Measurements from ENCODE around the gene PAM.
"Not testable (repeated sequence)": the region's sequence is repeated elsewhere in the genome, so short reads cannot be mapped to it uniquely, and the experiment has no call there.

Gene PAM

DNA sequence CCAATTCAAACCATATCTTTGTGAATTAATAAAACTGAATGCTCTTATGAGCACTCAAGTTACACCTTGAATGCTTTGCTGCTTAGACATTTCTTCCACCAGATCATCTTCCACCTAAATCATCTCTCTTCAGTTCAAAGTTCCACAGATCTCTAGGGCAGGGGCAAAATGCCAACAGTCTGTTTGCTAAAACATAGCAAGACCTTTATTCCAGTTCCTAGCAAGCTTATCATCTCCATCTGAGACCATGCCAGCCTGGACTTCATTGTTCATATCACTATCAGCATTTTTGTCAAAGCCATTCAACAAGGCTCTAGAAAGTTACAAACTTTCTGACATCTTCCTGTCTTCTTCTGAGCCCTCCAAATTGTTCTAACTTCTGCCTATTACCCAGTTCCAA lies 245.0 kb downstream of the PAM start:
- no peak for DNase-seq (ENCODE audit: low read depth in 2 of 2)

DNA sequence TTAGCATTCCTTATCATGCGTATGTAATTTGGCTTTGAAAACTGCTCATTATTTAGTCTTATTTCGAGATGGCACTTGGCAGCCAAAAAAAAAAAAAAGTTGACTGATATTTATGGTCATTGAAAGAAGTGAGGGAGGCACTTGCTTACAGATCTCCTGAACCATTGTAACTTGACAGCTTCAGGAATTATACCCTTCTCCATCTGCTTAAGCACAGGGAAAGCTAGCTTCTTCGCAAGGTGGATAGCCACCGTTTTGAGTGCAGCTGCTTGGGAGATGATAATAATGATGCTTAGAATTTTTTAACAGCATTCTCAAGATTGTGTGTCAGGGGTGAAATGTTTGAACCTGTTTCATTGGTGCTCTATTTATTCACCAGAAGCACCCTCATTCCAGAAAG lies 248.8 kb downstream of the PAM start:
- no peak for DNase-seq (ENCODE audit: low read depth in 2 of 2)

DNA sequence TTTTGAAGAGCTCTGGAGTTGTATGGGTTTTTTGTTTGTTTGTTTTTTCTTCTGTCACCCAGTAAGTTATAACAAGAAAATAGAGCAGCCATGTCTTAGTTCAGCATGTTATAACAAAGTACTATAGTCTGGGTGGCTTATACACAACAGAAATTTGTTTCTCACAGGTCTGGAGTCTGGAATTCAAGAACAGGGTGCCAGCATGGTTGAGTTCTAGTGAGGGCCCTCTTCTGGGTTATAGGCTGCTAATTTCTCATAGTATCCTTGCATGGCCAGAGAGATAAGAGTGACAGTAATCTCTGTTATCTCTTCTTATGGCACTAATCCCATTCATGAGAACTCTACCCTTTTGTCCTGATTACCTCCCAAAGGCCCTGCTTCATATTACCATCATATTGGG lies 250.2 kb downstream of the PAM start:
- no peak for DNase-seq (ENCODE audit: low read depth in 2 of 2)

DNA sequence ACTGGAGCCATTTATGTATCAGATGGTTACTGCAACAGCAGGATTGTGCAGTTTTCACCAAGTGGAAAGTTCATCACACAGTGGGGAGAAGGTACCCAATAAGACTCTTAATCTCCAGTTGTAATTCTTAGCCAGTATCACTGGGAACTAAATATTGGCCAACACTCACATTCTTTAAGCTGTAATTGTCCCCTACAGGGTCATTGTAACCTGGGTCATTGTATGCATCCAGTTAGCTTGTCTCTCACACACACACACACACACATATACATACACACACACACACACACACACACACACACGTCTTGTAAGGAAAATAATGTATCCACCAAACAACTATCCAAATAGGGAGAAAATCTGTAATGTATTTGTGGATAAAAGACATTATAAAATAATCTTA lies 251.8 kb downstream of the PAM start:
- no peak for DNase-seq (ENCODE audit: low read depth in 2 of 2)

DNA sequence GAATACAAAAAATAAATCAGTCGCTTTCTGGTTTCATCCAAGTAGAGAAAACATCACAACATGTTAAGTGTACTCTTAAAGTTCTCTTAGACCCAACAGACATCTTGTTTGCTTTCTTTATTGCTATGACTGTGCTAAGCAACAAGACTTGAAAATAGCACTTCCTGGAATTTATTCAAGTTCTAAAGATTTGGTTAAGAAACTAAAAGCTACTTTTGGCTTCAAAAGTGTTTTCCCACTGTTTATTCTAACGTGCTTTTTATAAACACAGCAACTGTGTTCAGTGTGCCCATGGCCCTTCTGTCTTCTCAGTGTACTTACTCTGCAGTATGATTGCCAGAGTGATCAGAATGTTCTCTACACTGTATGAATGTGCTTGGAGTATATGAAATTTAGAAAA lies 255.1 kb downstream of the PAM start:
- DNase-seq (ENCODE audit: low read depth in 2 of 2), result no peak

DNA sequence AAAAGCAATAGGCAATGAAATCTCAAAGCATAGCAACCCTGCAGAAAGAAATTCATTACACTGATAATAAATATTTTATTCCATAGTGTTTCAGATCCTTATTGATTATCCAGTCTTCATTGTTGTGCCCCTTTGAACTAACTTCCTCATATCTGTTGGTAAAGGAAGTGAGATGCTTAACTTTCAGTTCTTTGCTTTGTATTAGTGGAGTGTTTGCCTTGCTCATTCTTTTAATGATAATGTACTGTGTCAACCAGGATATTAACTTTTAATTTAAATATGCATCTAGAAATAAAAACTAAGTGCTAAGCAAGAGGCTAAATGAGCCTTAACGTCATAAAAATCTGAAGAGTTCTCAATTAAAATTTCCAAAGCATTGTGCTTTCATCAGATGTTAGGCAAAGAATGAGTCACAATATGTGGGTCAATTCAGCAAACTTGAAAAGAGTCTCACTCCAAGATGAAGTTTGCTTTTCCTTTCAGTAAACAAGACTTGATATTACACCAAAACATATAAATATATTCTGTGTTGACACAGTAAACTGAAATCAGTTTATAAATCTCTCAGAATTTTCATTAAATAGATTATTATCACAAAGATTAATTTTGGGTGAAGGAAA lies 258.9 kb downstream of the PAM start:
- DNase-seq (ENCODE audit: low read depth in 2 of 2), result no peak

DNA sequence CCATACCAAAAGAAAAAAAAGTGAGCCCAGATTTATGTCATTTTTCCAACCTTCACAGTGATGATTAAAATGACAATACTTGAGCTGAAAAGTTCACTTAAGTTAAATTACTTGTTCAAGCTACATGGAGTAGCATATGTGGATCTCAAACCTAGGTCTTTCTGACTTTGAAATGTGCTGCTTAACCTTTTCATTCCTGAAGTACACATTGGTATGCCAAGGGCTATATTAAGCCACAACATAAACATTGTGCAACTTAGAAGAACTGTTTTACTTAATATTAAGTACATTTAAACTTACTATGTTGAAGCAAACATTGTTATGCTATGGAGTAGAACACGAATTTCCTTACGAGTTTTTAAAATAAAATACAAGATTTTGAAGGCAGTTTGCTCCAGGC lies 259.9 kb downstream of the PAM start:
- DNase-seq (ENCODE audit: low read depth in 2 of 2), result no peak

DNA sequence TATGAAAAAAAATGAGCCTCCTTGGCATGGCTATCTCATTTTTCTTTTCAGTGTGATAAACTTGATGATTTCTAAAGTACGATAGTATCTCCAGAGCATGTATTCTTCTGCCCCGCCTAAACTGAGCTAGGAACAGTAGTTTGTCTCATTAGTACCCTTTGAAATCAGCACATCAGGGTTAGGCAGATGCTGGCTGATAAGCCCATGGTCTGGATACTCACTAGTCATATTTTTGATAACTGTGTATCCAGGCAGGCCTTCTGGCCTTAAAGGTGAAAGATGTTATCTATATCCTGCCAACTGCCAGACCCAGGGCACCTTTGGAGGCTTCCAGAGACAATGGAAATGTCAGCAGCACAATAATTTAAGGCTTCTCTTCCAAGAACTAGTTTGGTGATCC lies 261.1 kb downstream of the PAM start:
- DNase-seq (ENCODE audit: low read depth in 2 of 2), result no peak

DNA sequence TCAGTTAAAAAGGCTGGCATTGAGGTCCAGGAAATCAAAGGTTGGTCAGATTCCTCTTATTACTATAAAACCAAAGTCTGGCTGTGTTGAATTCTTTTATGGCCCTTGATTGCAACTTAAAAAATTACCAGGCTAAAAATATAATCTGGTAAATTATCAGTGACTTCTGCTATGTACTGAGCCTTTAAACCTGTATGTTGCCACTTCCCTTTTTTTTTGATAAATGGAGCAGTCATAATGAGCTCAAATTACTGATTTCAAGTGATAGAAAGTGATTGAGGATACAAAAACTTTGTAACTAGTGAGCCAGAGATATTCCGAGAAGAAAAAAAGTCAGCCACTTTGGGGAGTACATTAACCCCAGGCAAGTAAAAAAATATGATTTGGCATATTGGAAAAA lies 264.7 kb downstream of the PAM start:
- DNase-seq (ENCODE audit: low read depth in 2 of 2), result no peak

DNA sequence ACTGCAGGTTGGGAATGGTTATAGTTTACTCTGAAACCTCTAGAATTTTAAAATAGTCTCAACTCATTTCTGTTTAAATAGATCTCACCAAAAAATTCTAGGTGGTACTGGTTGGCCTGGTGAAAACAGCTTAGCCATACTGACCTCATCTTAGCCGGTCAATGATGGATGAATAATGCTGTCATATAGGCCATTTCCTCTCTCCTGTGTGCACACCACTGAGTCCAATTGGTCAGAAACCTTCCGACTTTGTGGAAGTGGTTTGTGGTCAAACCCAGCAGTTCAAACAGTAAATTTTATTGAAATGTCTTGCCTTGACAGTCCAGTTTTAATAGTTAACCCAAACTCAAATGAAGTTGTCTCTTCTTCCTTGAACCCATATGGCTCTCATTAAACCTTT lies 266.2 kb downstream of the PAM start:
- DNase-seq (ENCODE audit: low read depth in 2 of 2), result no peak

DNA sequence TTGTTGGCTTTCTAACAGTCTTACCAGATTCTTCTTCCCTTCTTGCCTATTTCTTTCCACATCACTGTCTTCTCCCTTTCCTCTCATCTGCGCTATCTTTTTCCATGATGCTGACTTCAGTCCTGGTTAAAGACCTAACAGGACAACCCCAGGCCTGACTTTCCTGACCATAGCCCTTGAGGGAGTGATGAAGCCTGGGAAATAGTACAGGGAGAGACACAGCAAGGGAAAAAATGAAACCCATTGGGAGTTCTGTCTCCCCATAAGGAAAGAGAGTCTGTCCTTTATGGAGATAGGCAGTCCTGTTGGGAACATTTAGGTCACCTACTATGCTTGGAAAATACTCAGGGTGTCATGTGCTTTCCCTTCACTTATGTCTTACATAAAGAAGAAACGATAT lies 272.2 kb downstream of the PAM start:
- no peak for DNase-seq (ENCODE audit: low read depth in 2 of 2)

DNA sequence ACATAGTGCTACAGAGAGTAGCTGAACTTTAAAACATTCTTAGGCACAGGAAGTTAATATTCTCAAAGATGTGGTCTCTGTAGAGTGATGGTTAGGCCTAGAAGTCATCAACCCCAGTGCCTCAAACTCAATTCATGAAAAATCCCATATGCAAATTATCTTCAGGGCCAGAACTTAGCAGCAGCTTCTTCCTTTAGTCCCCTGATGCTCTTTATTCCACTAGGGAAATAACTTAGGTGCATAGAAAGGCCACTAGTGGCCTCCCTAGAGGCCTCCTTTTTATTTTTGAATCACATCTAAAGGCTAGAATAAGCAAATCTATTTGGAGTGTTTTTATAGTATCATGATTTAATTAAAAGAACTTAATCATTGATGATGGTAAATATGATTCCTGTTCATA lies 276.5 kb downstream of the PAM start:
- DNase-seq (ENCODE audit: low read depth in 2 of 2), result no peak

DNA sequence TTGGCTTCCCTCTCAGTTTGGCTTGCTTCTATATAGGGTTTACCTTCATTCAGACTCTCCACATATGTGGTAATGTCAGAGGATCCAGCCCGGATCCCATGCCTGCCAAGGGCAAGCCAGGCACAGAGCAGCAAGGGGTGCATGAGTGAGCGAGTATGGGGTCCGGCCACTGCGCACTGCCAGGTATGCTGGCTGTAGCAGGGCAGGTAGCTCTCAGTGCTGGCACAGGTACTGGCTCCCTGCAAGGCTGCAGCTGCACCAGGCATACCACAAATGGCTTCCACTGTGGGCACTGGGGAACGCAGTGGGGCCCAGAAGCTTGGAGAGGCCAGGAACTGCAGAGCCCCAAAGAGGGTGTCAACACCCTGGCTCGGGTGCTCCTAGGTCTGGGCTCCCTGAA lies 278.6 kb downstream of the PAM start:
- DNase-seq (ENCODE audit: low read depth in 2 of 2), result no peak

DNA sequence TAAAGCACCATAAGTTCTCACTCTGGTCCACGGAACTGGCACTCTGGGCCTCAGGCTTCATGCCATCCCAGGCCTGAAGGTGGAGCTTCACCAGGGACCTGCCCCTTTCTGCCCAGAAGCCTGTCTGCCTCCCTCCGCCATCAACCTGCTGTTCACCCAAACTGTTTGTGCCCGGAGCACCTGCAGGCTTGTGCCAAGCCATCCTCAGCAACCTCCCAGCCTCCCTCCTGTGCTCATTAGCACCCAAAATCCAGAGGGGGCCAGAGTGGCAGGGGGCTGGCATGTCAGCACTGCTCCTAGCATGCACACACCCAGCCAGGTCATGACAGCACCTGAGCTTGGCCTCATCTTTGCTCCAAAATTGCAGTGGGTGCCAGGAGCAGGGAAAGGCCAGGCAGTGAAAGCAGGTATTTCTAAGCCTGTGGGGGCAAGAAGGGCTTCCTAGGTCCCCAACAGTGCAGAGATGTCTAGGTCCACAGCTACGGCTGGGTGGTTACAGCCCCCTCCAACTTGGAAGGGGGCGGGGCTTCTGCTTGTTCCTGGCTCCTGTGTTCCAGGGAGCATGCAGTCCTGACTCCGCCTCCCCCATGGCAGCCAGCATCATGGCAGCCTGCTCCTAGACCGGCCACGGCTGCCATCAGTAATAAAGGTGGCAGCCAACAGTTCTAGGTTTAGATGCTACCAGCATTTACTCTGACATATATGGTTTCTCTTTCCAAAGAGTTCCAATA lies 279.7 kb downstream of the PAM start:
- DNase-seq (ENCODE audit: low read depth in 2 of 2), result no peak

DNA sequence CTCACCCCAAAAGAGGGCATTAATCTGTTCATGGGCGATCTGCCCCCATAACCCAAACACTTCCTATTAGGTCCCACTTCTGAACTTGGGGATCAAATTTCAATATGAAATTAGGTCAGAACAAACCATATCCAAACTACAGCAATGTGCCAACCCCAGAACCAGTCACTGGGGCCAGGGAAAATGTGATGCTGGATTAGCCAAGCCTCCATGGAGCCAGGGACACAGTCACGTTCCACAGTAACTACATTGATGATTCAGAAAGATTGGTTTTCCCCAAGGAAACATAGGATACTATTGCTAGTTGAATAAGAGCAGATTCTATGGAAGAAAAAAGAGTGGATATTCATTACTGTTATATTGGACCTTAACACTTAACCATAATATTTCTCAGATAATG lies 280.6 kb downstream of the PAM start:
- no peak for DNase-seq (ENCODE audit: low read depth in 2 of 2)

DNA sequence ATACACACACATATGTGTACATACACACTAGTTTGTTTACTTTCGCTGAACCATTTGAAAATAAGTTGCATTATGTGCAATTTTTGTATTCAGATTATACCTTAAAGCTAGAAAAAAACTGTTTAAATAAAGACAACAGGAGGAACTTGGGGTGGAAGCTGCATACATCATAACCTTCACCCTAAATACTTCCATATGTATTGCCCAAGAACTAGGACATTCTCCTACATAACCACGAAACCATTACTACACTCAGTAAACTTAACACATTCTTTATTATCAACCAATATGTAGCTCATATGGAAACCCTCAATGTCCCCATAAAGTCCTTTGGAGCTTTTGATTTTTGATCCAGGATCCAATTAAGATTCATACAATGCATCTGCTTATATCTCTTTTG lies 281.5 kb downstream of the PAM start:
- no peak for DNase-seq (ENCODE audit: low read depth in 2 of 2)

DNA sequence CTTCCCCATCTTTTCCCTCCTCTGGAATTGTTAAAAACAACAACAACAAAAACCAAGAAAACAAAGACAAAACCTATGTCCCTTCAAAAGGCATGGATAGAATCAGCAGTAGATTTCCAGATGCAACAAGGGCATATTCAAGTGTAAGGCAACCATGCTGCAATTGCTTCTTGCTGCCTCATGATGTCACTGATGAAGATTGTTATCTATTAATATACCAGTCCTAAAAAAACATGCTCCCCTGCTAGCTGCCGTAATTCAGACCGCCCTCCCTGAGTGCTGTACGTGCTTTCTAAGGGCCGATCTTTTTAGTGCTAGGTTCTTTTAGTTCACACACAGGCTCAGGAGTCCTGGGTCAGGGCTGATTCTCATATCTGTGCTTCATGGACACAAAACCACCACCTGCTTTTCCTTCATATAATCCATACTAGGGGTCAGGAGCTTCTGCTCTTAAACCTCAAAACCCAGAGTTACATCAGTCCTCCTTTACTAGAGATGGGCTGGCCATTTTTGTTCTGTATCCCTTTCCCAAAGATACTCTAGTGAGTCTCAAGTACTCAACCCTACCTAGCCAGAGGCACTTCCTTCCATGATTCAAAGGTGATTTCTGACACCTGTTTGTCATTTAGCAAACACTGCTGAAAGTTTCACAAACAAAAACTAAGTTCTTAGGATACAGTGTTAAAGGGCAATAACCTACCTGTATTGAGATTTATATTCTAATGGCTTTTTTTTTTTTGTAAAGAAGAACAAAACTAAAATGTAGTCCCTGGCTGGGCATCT lies 282.8 kb downstream of the PAM start:
- DNase-seq (ENCODE audit: low read depth in 2 of 2), result no peak

DNA sequence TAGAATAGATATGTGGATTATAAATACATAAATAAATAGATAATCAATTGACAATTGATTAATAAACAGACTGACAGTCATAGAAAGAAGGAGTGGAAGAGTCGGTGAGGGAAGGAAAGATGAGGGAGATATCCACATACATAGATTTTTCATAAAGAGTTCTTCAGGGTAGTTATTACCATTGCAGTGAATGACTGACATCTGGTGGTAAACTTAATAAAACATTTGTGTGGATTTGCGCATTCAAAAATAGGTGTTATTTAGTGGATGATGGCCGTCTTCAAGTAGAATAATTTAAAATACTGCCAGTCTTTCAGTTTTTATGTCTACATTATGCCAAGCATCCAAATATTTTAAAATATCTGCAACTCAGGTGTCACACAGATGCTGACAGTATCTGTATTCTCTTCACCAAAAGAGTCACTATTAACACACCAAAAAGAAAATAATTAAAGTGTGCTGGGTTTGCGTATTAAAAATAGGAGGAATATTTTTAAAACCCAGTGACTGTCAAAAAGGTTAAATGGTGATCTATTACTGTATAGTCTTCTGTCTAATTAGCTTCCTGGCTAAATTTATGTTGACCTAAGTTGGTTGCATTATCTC lies 286.1 kb downstream of the PAM start:
- no peak for DNase-seq (ENCODE audit: low read depth in 2 of 2)

DNA sequence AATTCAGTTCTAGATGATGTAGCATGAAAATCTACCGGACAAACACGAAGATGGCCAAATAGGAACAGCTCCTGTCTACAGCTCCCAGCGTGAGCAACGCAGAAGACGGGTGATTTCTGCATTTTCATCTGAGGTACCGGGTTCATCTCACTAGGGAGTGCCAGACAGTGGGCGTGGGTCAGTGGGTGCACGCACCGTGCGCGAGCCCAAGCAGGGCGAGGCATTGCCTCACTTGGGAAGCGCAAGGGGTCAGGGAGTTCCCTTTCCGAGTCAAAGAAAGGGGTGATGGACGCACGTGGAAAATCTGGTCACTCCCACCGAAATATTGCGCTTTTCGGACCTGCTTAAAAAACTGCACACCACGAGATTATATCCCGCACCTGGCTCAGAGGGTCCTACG lies 291.6 kb downstream of the PAM start:
- not testable (repeated sequence) for DNase-seq (ENCODE audit: low read depth in 2 of 2)

DNA sequence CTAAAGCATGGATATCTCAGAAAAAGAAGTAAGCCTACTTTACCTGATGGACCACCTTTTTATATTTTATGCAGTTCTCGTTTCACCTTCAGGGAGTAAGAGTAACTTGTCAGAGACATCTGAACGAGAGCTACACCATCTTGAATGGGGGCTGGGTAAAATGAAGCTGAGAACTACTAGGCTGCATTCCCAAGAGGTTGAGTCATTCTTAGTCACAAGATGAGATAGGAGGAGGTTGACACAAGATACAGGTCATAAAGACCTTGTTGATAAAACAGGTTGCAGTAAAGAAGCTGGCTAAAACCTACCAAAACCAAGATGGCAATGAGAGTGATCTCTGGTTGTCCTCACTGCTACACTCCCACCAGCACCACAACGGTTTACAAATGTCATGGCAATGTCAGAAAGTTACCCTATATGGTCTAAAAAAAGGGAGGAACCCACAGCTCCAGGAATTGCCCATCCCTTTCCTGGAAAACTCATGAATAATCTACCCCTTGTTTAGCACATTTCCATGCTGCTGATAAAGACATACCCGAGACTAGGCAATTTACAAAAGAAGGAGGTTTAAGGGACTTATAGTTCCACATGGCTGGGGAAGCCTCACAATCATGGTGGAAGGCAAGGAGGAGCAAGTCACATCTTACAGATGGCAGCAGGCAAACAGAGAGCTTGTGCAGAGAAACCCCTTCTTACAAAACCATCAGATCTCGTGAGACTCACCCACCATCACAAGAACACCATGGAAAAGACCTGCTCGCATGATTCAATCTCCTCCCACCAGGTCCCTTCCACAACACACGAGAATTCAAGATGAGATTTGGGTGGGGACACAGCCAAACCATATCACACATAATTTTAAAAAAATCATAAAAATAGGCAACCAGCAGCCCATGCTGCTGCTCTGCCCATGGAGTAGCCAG lies 302.4 kb downstream of the PAM start:
- DNase-seq (ENCODE audit: low read depth in 2 of 2), result no peak

DNA sequence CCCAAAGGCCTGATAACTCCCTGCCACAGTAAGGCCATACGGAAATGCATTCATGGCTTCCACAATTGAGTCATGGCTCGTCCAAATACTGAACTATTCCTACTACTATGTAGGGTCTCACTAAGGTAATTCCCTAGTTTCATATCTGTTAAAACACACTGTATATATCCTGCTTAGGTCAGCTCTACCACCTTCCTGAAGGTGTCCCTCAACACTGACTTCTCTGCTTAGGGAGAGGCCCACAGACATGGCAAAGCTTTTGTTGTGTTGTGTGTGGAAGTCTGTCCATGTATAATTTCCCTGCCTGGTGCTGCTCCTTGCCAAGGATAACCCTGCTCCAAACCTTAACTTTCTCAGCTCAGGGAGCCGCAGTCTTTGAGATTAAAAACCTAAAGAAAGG lies 304.4 kb downstream of the PAM start:
- DNase-seq (ENCODE audit: low read depth in 2 of 2), result no peak
